CD4-positive, CD25-positive, alpha-beta regulatory T cell (primary cell): Measurements from ENCODE around the gene EEF1G. TPM values are rescaled to one million over a fixed set of nuclear protein-coding genes. Genes with fewer than 3 reads are reported as not detected.

ENCODE experiments used
- ATAC-seq, 2 donors: fragments of 150-1000 bp; cut with Tn5 transposase; one replicate each; pipeline ENCODE4 v1.10.0; 2021; ENCODE audit warnings: low read depth in 2 of 2, moderate number of reproducible peaks in 2 of 2, moderate library complexity in 1 of 2
- DNase-seq, 3 donors: peaks; one replicate each; pipeline versions ENCODE4 v3.0.0 to v3.0.0-alpha.2; 2012 to 2022; ENCODE audit warnings: mixed read lengths in 1 of 3
- H3K27ac ChIP-seq: one replicate; pipeline ENCODE4 v1.7.0; 2013; ENCODE audit warnings: mild to moderate bottlenecking, low read length; ENCODE audit not compliant: insufficient read depth, poor library complexity, severe bottlenecking
- H3K27me3 ChIP-seq: one replicate; pipeline ENCODE4 v1.7.0; 2013; ENCODE audit warnings: low read length; ENCODE audit not compliant: control insufficient read depth, insufficient read depth
- H3K36me3 ChIP-seq: one replicate; pipeline ENCODE4 v1.7.0; 2013; ENCODE audit warnings: mild to moderate bottlenecking, low read length, moderate library complexity; ENCODE audit not compliant: control insufficient read depth, insufficient read depth
- H3K4me1 ChIP-seq: 2 replicates; pipeline ENCODE4 v1.7.0; 2013; ENCODE audit warnings: mild to moderate bottlenecking, low read length; ENCODE audit not compliant: insufficient read depth, control insufficient read depth, poor library complexity, severe bottlenecking
- H3K4me3 ChIP-seq: one replicate; pipeline ENCODE4 v1.7.0; 2013; ENCODE audit warnings: low read depth, mild to moderate bottlenecking, low read length, moderate library complexity
- H3K9me3 ChIP-seq, 2 experiments: 1 replicate in 1 of 2; 2 replicates in 1 of 2; pipeline ENCODE4 v1.7.0; 2013; ENCODE audit warnings: low read length in 2 of 2, mild to moderate bottlenecking in 1 of 2, moderate library complexity in 1 of 2; ENCODE audit not compliant: control insufficient read depth in 2 of 2
- H3K27ac Mint-ChIP-seq, 3 donors: one replicate each; pipeline ENCODE4 v1.8.0; 2020 to 2022; ENCODE audit warnings: mild to moderate bottlenecking in 3 of 3, mixed read lengths in 3 of 3, moderate library complexity in 2 of 3
- H3K27me3 Mint-ChIP-seq: one replicate; pipeline ENCODE4 v1.8.0; 2022; ENCODE audit warnings: mild to moderate bottlenecking, mixed read lengths
- H3K36me3 Mint-ChIP-seq: one replicate; pipeline ENCODE4 v1.8.0; 2020; ENCODE audit warnings: mixed read lengths
- H3K4me1 Mint-ChIP-seq, 4 donors: one replicate each; pipeline ENCODE4 v1.8.0; 2020 to 2022; ENCODE audit warnings: mixed read lengths in 4 of 4, mild to moderate bottlenecking in 1 of 4
- H3K4me3 Mint-ChIP-seq, 4 donors: one replicate each; pipeline ENCODE4 v1.8.0; 2020 to 2022; ENCODE audit warnings: mild to moderate bottlenecking in 4 of 4, mixed read lengths in 4 of 4, moderate library complexity in 3 of 4
- H3K9me3 Mint-ChIP-seq, 7 donors: one replicate each; pipeline ENCODE4 v1.8.0; 2020 to 2022; ENCODE audit warnings: mixed read lengths in 7 of 7, mild to moderate bottlenecking in 3 of 7, moderate library complexity in 2 of 7
- polyA plus RNA-seq, 4 donors: library from polyadenylated mRNA; unstranded; fragments of 300-500 nt; fragmentation: Illumina TruSeq; gene quantifications; one replicate each; pipeline ENCODE4 v1.2.3, GENCODE V29; 2021
- total RNA-seq: library from RNA; stranded (reverse); gene quantifications from one replicate; pipeline ENCODE4 v1.2.3, GENCODE V29; 2022

EEF1G gene
- total and polyA plus RNA-seq, 5 donors from 2014 or later, result 775 to 1,680 (median 1,198) TPM

GRCh38 chr11:62556875-62557631, 16.6 kb downstream of the EEF1G start:
- Mint-ChIP-seq H3K9me3 (no peaks in the 10 kb centered on the region), H3K27ac (peak overlapping the region; percentile 99 to 100 (median 99)), H3K4me1 (peaks cover 15 to 90% (median 62%) of the 10 kb centered on the region in 4 donors), H3K4me3 (peak overlapping the region; percentile 85 to 94 (median 89)), H3K27me3 (peaks cover under 1% of the 10 kb centered on the region), H3K36me3 (peaks cover 21% of the 10 kb centered on the region)
- Histone ChIP-seq H3K4me1 (peaks cover 88% of the 10 kb centered on the region), H3K36me3 (peaks cover 15% of the 10 kb centered on the region), H3K27ac (peak overlapping the region; percentile 99), H3K9me3 (no peaks in the 10 kb centered on the region), H3K4me3 (peak overlapping the region; percentile 73), H3K27me3 (no peaks in the 10 kb centered on the region)
- peak in 1 of 2 donors; percentile 2 for ATAC-seq
- peak in 1 of 3 donors; percentile 79 for DNase-seq

GRCh38 chr11:62556108-62556874, 17.4 kb downstream of the EEF1G start:
- H3K4me3 ChIP-seq, result peak overlapping the region; percentile 73
- H3K27ac Mint-ChIP-seq, result peak overlapping the region; percentile 99 to 100 (median 99)
- H3K27me3 Mint-ChIP-seq, result peaks cover 6% of the 10 kb centered on the region
- DNase-seq, result peak; percentile 77 to 95 (median 78)
- peak; percentile 69 to 71 for ATAC-seq
- peaks cover 16% of the 10 kb centered on the region for H3K36me3 Mint-ChIP-seq
- no peaks in the 10 kb centered on the region for H3K27me3 ChIP-seq
- peak overlapping the region; percentile 99 for H3K27ac ChIP-seq
- peaks cover 0 to 3% (median 0%) of the 10 kb centered on the region in 7 donors for H3K9me3 Mint-ChIP-seq
- no peaks in the 10 kb centered on the region for H3K9me3 ChIP-seq
- peaks cover 96% of the 10 kb centered on the region for H3K4me1 ChIP-seq
- H3K4me1 Mint-ChIP-seq, result peaks cover 15 to 93% (median 66%) of the 10 kb centered on the region in 4 donors
- peaks cover 13% of the 10 kb centered on the region for H3K36me3 ChIP-seq
- H3K4me3 Mint-ChIP-seq, result peak overlapping the region; percentile 85 to 94 (median 89)

DNA sequence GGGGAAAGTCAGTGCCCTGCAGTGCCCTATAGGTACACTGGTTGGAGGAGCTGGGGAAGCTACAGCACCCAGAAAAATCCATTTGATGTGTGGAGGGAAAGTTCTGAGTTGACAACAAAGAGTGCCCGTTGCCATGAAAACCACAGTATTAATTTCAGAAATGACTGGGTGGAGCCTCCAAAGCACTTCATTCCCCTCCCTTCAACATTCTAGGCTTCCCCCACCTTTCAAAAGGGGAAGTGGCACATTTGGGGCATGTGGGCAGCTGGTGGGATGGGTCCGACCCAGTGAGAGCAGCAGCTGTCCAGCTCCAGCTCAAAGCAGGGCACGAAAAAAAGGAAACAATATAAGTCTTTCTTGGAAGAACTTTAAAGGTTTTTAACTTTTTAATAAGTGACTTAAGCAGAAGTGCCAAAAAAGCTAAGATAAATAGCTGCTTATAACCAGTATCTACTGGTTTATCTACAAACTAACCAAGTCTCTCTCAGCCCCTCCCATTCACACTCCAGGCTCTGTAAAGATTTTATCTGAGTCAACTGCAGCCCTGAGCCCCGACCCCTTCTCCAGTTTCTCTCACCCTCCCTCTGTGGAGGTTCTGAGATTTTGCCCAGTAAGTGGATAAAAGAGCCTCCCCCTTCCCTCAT, 18.1 kb downstream of the EEF1G start:
- Mint-ChIP-seq H3K36me3 (peaks cover 14% of the 10 kb centered on the region), H3K4me3 (peak overlapping the region; percentile 85 to 94 (median 89)), H3K27me3 (peaks cover 6% of the 10 kb centered on the region), H3K27ac (peak overlapping the region; percentile 99 to 100 (median 99)), H3K9me3 (peaks cover 0 to 3% (median 0%) of the 10 kb centered on the region in 7 donors), H3K4me1 (peaks cover 13 to 95% (median 68%) of the 10 kb centered on the region in 4 donors)
- H3K4me1 ChIP-seq, result peaks cover 100% of the 10 kb centered on the region
- no peaks in the 10 kb centered on the region for H3K9me3 ChIP-seq
- peak overlapping the region; percentile 73 for H3K4me3 ChIP-seq
- H3K27me3 ChIP-seq, result no peaks in the 10 kb centered on the region
- peak overlapping the region; percentile 99 for H3K27ac ChIP-seq
- ATAC-seq, result peak; percentile 19 to 25
- H3K36me3 ChIP-seq, result peaks cover 13% of the 10 kb centered on the region
- DNase-seq, result peak; percentile 77 to 87 (median 86)

DNA sequence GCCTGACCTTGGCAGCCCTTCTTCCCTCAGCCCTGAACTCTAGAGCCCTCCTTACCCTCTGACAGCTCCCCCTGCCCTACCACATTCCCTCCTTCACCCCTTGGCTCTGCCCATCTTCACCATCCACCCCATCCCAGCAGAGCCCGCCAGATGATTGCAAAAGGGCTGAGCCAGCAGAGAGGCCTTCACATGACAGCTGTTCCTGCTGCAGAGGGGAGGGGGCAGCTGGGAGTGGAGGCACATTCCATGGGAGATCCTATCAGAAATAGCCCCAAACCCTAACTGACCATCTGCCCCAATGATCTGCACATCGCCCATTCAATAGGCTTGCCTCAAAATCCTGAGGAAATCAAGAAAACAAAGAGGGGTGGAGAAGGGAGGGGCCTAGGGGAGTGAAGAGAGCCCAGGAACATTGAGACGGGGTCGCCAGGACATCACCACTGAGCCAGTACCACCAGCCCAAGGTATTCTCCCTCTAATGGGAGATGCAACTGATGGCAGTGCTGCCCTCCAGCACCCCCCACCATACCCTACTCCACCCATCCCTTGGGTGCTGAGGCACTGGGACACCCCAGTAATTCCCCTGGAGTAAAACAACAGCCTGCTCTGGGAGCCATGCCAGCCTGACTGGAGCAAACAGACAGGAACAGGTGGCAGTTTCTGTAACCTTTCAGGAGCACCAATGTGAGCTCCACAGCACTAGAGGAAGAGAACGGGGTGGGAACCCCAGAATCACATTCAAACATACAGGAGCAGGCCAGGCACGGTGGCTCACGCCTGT, 19.1 kb downstream of the EEF1G start:
- H3K4me1 Mint-ChIP-seq, result peaks cover 11 to 95% (median 71%) of the 10 kb centered on the region in 4 donors
- H3K4me1 ChIP-seq, result peaks cover 99% of the 10 kb centered on the region
- H3K36me3 Mint-ChIP-seq, result peaks cover 6% of the 10 kb centered on the region
- peak overlapping the region; percentile 73 for H3K4me3 ChIP-seq
- H3K27ac ChIP-seq, result peak overlapping the region; percentile 99
- no peaks in the 10 kb centered on the region for H3K27me3 ChIP-seq
- H3K27me3 Mint-ChIP-seq, result peaks cover 6% of the 10 kb centered on the region
- peak overlapping the region; percentile 99 to 100 (median 99) for H3K27ac Mint-ChIP-seq
- peak overlapping the region; percentile 85 to 94 (median 89) for H3K4me3 Mint-ChIP-seq
- DNase-seq (no peak), ATAC-seq (no peak)
- H3K9me3 Mint-ChIP-seq, result peaks cover 0 to 3% (median 0%) of the 10 kb centered on the region in 7 donors
- no peaks in the 10 kb centered on the region for H3K9me3 ChIP-seq
- H3K36me3 ChIP-seq, result peaks cover 8% of the 10 kb centered on the region

GRCh38 chr11:62553839-62554361, 19.8 kb downstream of the EEF1G start:
- Histone ChIP-seq H3K36me3 (peaks cover under 1% of the 10 kb centered on the region), H3K27me3 (no peaks in the 10 kb centered on the region), H3K4me1 (peaks cover 93% of the 10 kb centered on the region), H3K27ac (peak overlapping the region; percentile 99), H3K9me3 (no peaks in the 10 kb centered on the region), H3K4me3 (peak overlapping the region; percentile 24)
- Mint-ChIP-seq H3K4me3 (peak overlapping the region; percentile 18 to 90 (median 72)), H3K36me3 (no peaks in the 10 kb centered on the region), H3K4me1 (peaks cover 11 to 93% (median 69%) of the 10 kb centered on the region in 4 donors), H3K9me3 (peaks cover 0 to 3% (median 0%) of the 10 kb centered on the region in 7 donors), H3K27ac (peak overlapping the region; percentile 99 to 100 (median 99)), H3K27me3 (peaks cover 6% of the 10 kb centered on the region)
- ATAC-seq (no peak), DNase-seq (no peak)

DNA sequence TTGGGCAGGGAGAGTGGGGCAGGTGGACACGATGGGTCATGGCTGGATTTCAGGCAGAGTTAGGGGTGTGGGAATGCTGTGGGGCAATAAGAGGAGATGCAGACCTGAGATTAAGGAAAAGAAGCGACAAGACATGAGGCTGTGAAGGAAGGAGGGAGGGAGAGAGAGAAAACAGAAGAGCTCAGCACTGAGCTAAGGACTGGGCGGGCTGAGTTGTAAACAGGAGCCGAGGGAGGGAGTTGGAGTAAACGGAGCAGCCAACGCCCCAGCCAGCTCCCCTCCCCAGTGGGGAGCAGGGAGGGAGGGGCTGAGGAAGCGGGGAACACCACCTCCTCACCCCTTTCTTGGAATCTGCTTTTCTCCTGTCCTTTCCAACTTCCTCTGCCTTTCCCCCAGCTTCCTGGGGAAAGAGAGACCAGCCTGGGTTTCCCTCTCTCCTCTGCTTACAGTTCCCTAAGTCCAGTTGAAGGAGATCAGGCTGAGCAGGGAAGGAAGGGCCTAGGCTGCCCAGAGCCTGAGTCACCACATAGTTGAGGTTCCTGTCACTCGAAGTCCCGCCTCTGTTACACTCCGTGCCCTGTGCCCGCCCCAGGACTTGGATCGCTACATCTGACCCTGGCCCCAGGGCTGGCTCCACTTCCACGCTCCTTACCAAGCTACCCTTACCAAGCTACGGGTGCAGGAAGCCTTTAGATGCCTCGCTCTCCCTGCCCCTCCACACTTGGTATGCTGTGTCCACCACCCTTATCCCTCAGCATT, 20.4 kb downstream of the EEF1G start:
- peak; percentile 10 to 12 for ATAC-seq
- H3K4me3 ChIP-seq, result peak overlapping the region; percentile 70
- peak overlapping the region; percentile 99 to 100 (median 99) for H3K27ac Mint-ChIP-seq
- no peaks in the 10 kb centered on the region for H3K27me3 ChIP-seq
- H3K4me1 Mint-ChIP-seq, result peaks cover 11 to 95% (median 69%) of the 10 kb centered on the region in 4 donors
- no peaks in the 10 kb centered on the region for H3K36me3 ChIP-seq
- H3K27me3 Mint-ChIP-seq, result peaks cover 6% of the 10 kb centered on the region
- peaks cover 87% of the 10 kb centered on the region for H3K4me1 ChIP-seq
- no peaks in the 10 kb centered on the region for H3K36me3 Mint-ChIP-seq
- H3K9me3 ChIP-seq, result no peaks in the 10 kb centered on the region
- peak overlapping the region; percentile 75 to 89 (median 87) for H3K4me3 Mint-ChIP-seq
- H3K9me3 Mint-ChIP-seq, result peaks cover 0 to 3% (median 0%) of the 10 kb centered on the region in 7 donors
- H3K27ac ChIP-seq, result peak overlapping the region; percentile 99
- peak; percentile 59 to 85 (median 70) for DNase-seq
